NK-92 (cell line): ENCODE measurements around the gene CDKN1C.

Experiments used
- DNase-seq: peaks from one replicate; lab custom pipeline; 2025; ENCODE audit not compliant: unreplicated experiment; lab: John Stamatoyannopoulos, UW

The CDKN1C gene

GRCh38 chr11:2848497-2848896 lies 37.1 kb downstream of the CDKN1C start:
- no peak for DNase-seq

GRCh38 chr11:2847561-2847960 lies 38.0 kb downstream of the CDKN1C start:
- no peak for DNase-seq

GRCh38 chr11:2846470-2846869 lies 39.1 kb downstream of the CDKN1C start:
- no peak for DNase-seq

- DNase-seq = no peak
Observed at GRCh38 chr11:2846056-2846455, 39.5 kb downstream of the CDKN1C start.

GRCh38 chr11:2844996-2845395 lies 40.6 kb downstream of the CDKN1C start:
- no peak for DNase-seq

- DNase-seq = no peak
Observed at GRCh38 chr11:2844116-2844842, 41.3 kb downstream of the CDKN1C start.

GRCh38 chr11:2843551-2843950 lies 42.0 kb downstream of the CDKN1C start:
- no peak for DNase-seq

GRCh38 chr11:2842876-2843275 lies 42.7 kb downstream of the CDKN1C start:
- no peak for DNase-seq

GRCh38 chr11:2841411-2842190 lies 44.0 kb downstream of the CDKN1C start:
- DNase-seq = no peak

- DNase-seq = no peak
Observed at GRCh38 chr11:2839395-2839943, 46.1 kb downstream of the CDKN1C start.

- no peak for DNase-seq
Observed at GRCh38 chr11:2838676-2839294, 46.8 kb downstream of the CDKN1C start.

GRCh38 chr11:2838091-2838490 lies 47.5 kb downstream of the CDKN1C start:
- DNase-seq = no peak

GRCh38 chr11:2837651-2838050 lies 47.9 kb downstream of the CDKN1C start:
- DNase-seq = no peak

GRCh38 chr11:2837096-2837601 lies 48.4 kb downstream of the CDKN1C start:
- DNase-seq = no peak

- DNase-seq = no peak
Observed at GRCh38 chr11:2836315-2837095, 49.1 kb downstream of the CDKN1C start.

GRCh38 chr11:2835751-2836150 lies 49.8 kb downstream of the CDKN1C start:
- DNase-seq = no peak

- no peak for DNase-seq
Observed at GRCh38 chr11:2835296-2835695, 50.3 kb downstream of the CDKN1C start.

GRCh38 chr11:2834503-2835273 lies 50.9 kb downstream of the CDKN1C start:
- DNase-seq = no peak

GRCh38 chr11:2833716-2834502 lies 51.7 kb downstream of the CDKN1C start:
- DNase-seq = no peak
